CD4-positive, alpha-beta T cell treated with Interferon gamma for 1 hour (primary cell): ENCODE measurements around the gene PUM1.

Source experiments
- DNase-seq: peaks from one replicate; pipeline ENCODE4 v3.0.0-alpha.2; 2020

Gene PUM1

GRCh38 chr1:30903343-30904034, 162.0 kb downstream of the PUM1 start:
- DNase-seq: no peak

DNA sequence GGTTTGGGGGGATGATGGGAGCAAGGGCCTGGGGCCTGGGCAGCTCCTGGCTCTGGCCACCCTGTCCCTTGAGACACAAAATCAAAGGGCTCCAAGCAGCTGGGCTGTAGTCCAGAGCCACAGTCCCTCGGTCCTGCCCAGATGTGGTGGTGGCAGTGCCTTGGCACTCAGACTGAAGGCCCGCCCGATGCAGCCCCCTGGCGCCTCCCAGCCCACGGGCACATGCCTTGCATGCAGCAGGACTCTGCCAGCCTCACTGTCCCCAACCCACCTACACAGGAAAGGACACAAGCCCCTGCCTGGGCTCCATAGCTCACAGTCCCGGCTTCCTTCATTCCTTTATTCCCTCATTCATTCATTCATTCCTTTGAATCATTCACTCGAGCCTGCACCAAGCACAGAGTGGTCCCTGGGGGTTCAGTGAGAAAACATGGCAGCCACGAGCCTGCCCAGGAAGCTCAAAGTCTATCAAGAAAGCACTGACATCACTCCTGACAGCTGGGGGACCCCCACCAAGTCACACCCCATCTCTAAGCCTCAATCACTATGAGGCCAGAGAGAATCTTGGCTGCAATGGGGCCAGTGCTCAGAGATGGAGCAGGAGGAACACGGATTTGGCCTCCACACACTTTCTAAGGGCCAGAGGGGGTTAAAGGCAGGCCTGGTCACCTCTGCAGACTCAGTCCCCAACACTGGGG, 162.8 kb downstream of the PUM1 start:
- DNase-seq: no peak

DNA sequence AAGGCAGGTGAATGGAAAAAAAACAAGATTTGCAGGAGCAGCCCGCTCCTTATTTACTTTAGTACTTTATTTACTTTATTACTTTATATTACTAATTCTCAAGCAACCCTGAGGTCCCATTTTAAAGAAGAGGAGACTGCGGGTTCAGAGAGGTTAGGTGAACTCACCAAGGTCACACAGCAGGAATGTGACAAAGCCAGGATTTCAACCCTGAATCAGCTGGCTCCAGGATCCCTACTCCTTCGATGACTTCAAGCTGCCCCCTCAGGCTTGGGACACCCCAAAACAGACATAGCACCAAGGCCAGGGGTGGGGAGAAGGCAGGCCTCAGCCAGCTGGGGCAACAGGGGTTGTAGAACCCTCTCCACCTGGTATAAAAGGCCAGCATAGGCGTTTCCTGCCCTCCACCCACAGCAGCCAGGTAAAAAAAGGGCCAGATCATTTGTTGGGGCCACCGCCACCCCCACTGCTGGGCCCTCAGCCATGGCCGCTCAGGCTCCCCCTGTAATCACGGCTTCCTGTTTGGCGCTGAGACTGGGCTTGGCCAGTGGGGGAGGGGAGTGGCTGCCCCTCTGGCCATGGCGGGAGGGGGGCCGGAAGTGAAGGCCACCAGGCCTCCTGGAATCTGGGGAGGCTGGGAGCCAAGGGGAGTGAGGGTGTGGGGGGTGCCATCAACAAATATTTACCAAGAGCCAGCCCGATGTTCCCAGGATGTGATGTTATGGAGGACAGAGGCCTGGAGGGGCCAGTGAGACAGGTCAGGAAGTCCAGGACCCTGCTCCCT, 163.5 kb downstream of the PUM1 start:
- no peak for DNase-seq

DNA sequence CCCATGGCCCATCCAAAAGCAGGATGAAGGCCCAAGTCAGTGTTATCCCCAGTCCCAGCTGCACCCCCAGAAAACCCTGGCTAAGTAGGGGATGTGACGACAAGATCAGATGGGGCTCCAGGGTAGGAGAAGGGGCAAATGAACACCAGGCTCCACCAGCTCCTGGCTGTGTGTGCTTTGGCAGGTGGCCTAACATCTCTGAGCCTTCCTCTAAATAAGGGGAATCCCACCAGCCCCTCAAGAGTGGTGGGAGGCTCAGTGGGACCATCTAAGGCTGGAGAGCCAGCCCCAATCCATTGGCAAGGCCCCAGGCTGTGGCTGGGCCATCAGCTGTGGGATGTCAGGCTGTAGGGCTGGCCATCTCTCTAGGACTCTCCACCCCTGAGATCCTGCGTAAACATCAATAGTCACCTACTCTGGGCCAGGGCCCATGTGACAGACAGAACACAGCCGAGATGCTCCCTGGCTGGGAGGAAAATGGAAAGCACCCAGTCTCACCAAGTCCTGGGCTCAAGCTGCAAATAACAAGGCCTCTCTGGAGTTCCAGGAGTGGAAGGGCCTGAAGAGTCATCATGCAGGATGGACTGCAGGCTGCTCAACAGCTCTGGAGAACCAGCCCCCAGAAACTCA, 164.5 kb downstream of the PUM1 start:
- DNase-seq: no peak

DNA sequence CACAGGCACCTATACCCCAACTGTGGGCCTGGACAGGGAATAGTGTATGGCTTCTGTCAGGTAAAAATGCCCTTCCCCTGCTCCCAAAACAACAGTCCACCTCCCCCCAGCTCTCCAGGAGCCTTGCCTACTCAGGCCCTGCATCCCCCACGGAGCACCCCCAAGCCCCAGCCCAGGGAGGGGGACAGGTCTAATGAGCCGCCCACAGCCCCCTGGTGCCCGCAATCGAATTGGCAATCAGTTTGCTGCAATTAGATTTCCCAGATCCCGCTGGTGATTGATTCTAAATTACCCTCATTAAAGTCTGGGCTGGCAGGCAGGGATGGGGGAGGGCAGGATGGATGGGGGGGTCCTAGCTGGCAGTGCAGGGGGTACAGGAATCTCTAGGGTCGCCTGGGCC, 165.0 kb downstream of the PUM1 start:
- DNase-seq: no peak

GRCh38 chr1:30899577-30900389, 165.7 kb downstream of the PUM1 start:
- DNase-seq: no peak

GRCh38 chr1:30898031-30898815, 167.3 kb downstream of the PUM1 start:
- DNase-seq: no peak

GRCh38 chr1:30896905-30897304, 168.6 kb downstream of the PUM1 start:
- DNase-seq: no peak

GRCh38 chr1:30895944-30896660, 169.4 kb downstream of the PUM1 start:
- no peak for DNase-seq

DNA sequence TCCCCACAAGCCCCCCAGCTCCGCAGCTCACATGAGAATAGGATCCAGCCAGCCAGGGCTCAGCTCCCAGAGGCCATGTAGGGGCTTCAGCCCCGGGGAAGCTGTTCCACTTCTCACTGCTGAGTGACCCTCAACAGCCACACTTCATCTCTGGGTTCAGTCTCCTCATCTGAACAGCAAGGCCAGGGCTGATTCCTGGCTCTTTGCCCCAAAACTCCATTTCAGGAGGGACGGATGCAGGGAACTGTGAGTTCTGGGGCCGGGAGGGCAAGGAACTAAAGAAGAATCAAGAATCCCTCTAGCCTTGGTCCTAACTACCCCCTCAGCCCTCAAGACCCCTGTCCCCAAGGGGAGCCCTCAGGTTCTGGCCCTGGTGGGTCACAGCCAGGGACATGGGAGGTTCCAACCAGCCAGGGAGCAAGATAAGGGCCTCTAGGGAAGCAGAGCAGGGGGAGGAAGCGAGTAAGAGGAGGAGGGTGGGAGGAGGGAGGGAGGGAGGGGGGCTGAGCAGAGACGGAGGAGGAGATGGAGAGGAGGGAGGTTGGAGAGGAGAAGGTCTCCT, 170.1 kb downstream of the PUM1 start:
- no peak for DNase-seq

DNA sequence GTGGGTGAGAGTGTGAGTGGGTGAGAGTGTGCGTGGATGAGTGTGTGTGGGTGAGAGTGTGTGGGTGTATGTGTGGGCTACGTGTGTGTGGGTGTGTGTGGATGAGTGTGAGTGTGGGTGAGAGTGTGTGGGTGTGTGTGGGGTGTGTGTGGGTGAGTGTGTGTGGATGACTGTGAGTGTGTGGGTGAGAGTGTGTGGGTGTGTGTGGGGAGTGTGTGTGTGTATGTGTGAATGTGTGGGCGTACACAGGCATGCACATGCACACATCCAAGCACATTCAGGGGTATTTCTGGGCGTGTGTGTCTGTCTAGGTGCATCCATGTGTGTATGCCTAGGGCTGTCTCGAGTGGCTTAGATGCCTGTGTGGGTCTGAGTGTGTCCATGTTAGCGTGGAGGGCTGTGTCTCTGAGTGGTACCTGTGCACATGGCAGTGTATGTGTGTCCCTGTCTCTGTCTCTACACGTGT, 171.0 kb downstream of the PUM1 start:
- no peak for DNase-seq

DNA sequence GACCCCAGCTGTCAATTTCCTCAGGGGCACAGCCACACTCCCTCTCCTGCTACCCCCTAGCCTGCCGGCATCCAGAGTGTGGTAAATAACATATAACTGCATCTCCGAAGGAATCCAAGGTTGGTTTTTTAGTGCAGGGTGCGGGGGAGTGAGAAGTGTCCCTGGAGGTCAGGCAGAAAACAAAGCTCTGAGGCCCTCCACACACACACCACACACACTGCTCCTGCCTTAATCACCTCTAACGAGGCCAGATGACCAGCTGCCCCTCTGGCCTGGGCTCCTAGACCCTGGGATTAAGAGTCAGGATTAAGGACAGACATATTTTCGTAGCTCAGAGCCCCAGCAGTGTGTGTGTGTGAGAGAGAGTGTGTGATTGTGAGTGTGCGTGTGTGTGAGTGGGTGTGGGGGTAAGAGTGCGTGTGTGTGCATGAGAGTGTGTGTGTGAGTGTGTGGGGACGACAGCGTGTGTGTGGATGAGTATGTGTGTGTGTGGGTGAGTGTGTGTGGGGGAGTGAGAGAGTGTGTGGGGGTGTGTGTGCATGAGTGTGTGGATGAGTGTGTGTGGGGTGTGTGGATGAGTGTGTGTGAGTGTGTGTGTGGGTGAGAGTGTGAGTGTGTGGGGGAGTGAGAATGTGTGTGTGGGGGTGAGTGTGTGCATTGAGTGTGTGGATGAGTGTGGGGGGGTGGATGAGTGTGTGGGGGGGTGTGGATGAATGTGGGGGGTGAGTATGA, 171.6 kb downstream of the PUM1 start:
- DNase-seq: no peak

- DNase-seq: no peak
These were observed 172.8 kb downstream of the PUM1 start for GRCh38 chr1:30892671-30893073.

DNA sequence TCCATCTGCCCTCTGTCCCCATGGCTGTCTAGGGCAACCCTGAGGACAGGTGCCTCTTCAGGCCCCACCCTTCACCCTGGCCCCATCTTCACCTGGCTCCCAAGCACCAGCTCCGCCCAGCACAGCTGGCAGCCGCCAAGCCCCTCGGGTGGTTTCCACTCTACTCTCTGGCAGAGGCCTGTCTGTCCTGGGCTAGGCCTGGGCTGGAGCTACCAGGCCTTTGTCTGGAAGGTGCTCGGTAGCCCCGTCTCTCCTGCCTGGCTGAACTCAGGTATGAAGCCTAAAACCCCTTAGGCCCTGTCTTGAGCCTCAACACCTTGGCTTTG, 174.3 kb downstream of the PUM1 start:
- DNase-seq: no peak

DNA sequence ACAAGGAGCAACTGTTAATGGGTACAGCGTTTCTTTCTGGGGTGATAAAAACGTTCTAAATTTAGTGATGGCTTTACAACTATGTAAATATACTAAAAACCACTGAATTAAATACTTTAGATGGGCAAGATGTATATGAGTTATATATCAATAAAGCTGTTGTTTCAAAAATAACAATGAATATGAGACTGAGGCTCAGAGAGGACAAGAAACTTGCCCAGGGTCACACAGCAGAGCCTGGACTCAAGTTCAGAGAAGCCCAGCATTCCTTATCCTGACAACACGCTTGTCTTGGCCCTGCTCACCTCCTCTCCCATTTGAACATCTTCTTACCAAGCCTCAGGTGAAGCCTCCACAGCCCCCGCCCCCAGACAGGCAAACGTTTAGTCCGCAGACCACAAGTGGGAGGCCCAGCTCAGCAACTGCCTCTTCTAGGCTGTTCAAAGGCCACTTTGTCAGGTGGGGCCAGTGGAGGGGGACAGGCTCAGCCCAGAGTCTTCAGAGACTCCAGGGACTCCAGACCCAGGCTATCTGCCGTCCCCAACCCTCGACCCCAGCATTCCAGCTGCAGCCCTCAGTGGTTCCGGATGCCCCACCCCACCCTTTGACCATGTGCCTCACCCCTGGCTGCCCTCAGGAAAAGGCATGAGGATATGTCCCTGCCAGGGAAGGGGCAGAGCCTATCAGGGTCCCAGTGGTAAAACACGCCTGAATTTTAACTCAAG, 174.9 kb downstream of the PUM1 start:
- DNase-seq: no peak

- DNase-seq: no peak
These were observed 176.0 kb downstream of the PUM1 start for GRCh38 chr1:30889511-30889910.

DNA sequence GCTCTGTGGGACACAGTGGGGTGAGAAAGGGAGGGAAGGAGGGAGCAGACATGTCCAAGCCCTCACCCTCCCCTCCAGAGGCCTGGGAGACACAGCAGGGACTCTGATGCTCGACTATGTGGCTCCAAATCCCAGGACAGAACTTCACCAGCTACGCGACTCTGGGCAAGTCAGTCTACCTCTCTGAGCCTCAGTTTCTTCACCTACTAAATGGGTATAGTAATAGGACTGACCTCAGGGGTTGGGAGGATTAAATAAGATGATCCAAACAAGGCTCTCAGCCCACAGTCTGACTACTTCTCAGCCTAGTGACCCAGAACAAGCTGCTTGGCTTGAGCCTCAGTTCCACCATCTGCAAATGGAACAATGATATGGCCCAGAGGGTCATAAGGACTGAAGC, 176.5 kb downstream of the PUM1 start:
- no peak for DNase-seq

GRCh38 chr1:30888391-30888790, 177.1 kb downstream of the PUM1 start:
- no peak for DNase-seq
